ENCODE results near the gene FN1.

DNA sequence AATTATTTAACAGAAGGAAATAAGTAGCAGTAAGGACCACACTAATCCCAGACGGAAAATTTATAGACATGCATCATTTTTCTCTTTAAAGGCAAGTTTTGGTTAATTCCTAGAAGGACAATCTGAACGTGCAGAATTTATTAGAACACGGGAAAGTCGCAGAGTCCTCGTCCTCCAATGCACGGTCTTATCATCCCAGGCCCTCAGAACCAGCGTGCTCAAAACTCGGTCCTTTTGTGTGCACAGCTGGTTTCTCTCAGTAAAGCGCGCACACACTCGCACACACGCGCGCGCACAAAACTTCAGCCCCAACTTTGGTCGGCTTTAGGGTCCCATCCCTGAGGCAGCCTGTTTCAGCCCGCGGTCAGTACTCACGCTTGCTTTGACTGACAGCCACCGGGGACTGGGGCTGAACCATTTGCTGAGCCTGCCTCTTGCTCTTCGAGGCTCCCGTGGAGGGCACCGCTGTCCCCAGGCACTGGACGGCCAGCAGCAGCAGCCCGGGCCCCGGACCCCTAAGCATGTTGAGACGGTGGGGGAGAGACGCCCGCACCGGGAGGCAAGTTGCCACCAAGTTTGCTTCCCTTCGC, 493 bp downstream of the FN1 start:
- TF ChIP-seq, protein P1, sequence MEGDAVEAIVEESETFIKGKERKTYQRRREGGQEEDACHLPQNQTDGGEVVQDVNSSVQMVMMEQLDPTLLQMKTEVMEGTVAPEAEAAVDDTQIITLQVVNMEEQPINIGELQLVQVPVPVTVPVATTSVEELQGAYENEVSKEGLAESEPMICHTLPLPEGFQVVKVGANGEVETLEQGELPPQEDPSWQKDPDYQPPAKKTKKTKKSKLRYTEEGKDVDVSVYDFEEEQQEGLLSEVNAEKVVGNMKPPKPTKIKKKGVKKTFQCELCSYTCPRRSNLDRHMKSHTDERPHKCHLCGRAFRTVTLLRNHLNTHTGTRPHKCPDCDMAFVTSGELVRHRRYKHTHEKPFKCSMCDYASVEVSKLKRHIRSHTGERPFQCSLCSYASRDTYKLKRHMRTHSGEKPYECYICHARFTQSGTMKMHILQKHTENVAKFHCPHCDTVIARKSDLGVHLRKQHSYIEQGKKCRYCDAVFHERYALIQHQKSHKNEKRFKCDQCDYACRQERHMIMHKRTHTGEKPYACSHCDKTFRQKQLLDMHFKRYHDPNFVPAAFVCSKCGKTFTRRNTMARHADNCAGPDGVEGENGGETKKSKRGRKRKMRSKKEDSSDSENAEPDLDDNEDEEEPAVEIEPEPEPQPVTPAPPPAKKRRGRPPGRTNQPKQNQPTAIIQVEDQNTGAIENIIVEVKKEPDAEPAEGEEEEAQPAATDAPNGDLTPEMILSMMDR (IDR thresholded peaks at IDR 0.05): no peak
- TF ChIP-seq EZH2 (IDR thresholded peaks at IDR 0.05) (no peak), EZH2phosphoT487 (IDR thresholded peaks at IDR 0.05) (no peak)
